HEK293 (cell line): Measurements from ENCODE around the gene KPNA6.

Experiments used
- BCL11B ChIP-seq: fragments of 450-650 bp; formaldehyde crosslinking; IDR thresholded peaks from 2 replicates; pipeline ENCODE4 v1.5.1; 2016; ENCODE audit warnings: low read depth, missing biosample characterization, missing genetic modification characterization
- ZNF341 ChIP-seq: fragments of 450-650 bp; formaldehyde crosslinking; IDR thresholded peaks from 2 replicates; pipeline ENCODE4; 2016; ENCODE audit warnings: low read depth, missing biosample characterization, missing genetic modification characterization

DNA sequence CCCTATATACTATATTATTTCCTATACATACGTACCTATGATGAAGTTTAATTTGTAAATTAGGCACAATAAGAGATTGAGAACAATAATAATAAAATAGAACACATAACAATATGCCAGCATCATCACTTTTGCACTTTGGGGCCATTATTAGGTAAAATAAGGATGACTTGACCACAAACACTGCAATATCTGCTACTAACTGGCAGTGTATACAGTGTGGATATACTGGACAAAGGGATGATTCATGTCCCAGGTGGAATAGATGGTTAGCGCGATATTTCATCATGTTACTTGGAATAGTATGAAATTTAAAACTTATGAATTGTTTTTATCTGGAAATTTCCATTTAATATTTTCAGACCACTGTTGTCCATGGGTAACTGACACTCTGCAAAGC, 36.2 kb downstream of the KPNA6 start:
- TF ChIP-seq BCL11B (tag by site-specific recombination) (no peak), ZNF341 (no peak)
